Heart left ventricle (tissue), 16 donors: ENCODE results near the gene TACC3. TPM values are rescaled to one million over a fixed set of nuclear protein-coding genes. Genes with fewer than 3 reads are reported as not detected.

Experiments used
- ATAC-seq, 4 donors: fragments of 200-7000 bp; cut with Tn5 transposase; one replicate each; pipeline ENCODE4 v1.9.1; 2020 to 2022; ENCODE audit warnings: moderate library complexity in 4 of 4, mild to moderate bottlenecking in 3 of 4, moderate number of reproducible peaks in 1 of 4
- DNase-seq, 5 donors: peaks; one replicate each; pipeline ENCODE4 v3.0.0-alpha.2; 2020
- H3K27ac ChIP-seq, 12 donors: fragments of 200-600 bp; sonication (generic) in 4 of 12; one replicate each; pipeline versions ENCODE4 v1.5.0 to v1.8.0; 2016 to 2022; ENCODE audit warnings: mild to moderate bottlenecking in 2 of 12
- H3K27me3 ChIP-seq, 9 donors: fragments of 200-600 bp; sonication (generic) in 2 of 9; one replicate each; pipeline versions ENCODE4 v1.5.1 to v1.8.0; 2016 to 2022; ENCODE audit warnings: mild to moderate bottlenecking in 3 of 9
- H3K36me3 ChIP-seq, 9 donors: fragments of 200-600 bp; sonication (generic) in 2 of 9; one replicate each; pipeline versions ENCODE4 v1.5.0 to v1.8.0; 2018 to 2022; ENCODE audit warnings: mild to moderate bottlenecking in 2 of 9
- H3K4me1 ChIP-seq, 12 donors: fragments of 200-600 bp; sonication (generic) in 4 of 12; one replicate each; pipeline versions ENCODE4 v1.5.0 to v1.8.0; 2016 to 2022; ENCODE audit warnings: mild to moderate bottlenecking in 3 of 12
- H3K4me3 ChIP-seq, 12 donors: fragments of 200-600 bp; sonication (generic) in 4 of 12; one replicate each; pipeline versions ENCODE4 v1.5.0 to v1.8.0; 2017 to 2022; ENCODE audit warnings: mild to moderate bottlenecking in 9 of 12, moderate library complexity in 4 of 12
- H3K9me3 ChIP-seq, 12 donors: fragments of 200-600 bp; sonication (generic) in 4 of 12; one replicate each; pipeline versions ENCODE4 v1.5.0 to v1.8.0; 2016 to 2022; ENCODE audit warnings: mild to moderate bottlenecking in 1 of 12
- CTCF ChIP-seq, 12 donors: fragments of 200-600 bp; sonication (generic) in 4 of 12; IDR thresholded peaks; one replicate each; pipeline versions ENCODE4 v1.5.0 to v1.8.0; 2018 to 2022; ENCODE audit warnings: antibody characterized with exemption in 12 of 12, mild to moderate bottlenecking in 5 of 12
- POLR2A ChIP-seq, 2 donors: fragments of 450-650 bp; IDR thresholded peaks; one replicate each; pipeline ENCODE4 v1.6.1; 2017; ENCODE audit warnings: antibody characterized with exemption in 2 of 2, mild to moderate bottlenecking in 2 of 2, moderate library complexity in 2 of 2
- WGBS, 4 donors: extraction: QIAGEN DNeasy Blood & Tissue Kit in 2 of 4; methylation state at CpG; one replicate each; pipeline versions ENCODE4 v1.1.5 to v1.1.7; 2013 to 2018; 5-methylcytosine and 5-hydroxymethylcytosine counted together
- intact Hi-C, 10 donors: fragments of 100-400 bp; cut with DNase I; formaldehyde crosslinking; loops; one replicate each; pipeline versions ENCODE4 v1.11.1 to v1.14.2; 2022
- polyA plus RNA-seq, 2 donors: library from polyadenylated mRNA; stranded (reverse); fragments of 200-250 nt; gene quantifications; one replicate each; pipeline ENCODE4 v1.2.3, GENCODE V29; 2013
- total RNA-seq, 9 donors: library from RNA; depleted of rRNA in 2 of 9; stranded (reverse); fragments of >200 nt in 2 of 9; fragmentation: NEBNext Ultra II Directional in 3 of 9; extraction: Animal tissue kit (Norgen Biotek cat#: 25700) in 3 of 9; gene quantifications; one replicate each; pipeline versions ENCODE4 v1.1.0 to v1.2.4, GENCODE V29; 2016 to 2023
- donor health status: ischemic (EF 13 %, LVEDD 7.1; RV severe dilation, severe dysfunction).
- donor health status: healthy with polysubstance abuse.
- donor health status: DM: no; HTN: yes; CAD: no.
- donor health status: DM: no; HTN: no; CAD: no.
- donor health status: ischemic (EF 25% LVEDD 6.9; RV normal size, moderate dysfunction).
- donor health status: ischemic (EF 25% LVEDD 5.7; RV mildly dilated, moderate dysfunction).
- donor health status: healthy.
- donor health status: DM: yes; HTN: yes; CAD: no.
- donor health status: ischemic (EF 35%, LVEDD 5.7; RV mildly dilated, moderate dysfunction).
- donor health status: nonischemic (EF 11% LVEDD 7.7; RV severe dilation, severe dysfunction).
- donor health status: DM: yes; HTN: yes; CAD: no.
- donor health status: PGD.
- donor health status: ischemic (EF 29% LVEDD 5.4; RV normal size, mild dysfunction).
- donor health status: nonischemic (EF 23%, LVEDD 6.1; RV moderate dilation, normal function).

Gene TACC3
- total and polyA plus RNA-seq, 11 donors: 2.9 to 19.1 (median 6.1) TPM

GRCh38 chr4:1784395-1784788, 63.1 kb downstream of the TACC3 start:
- intact Hi-C loops: no loop called here
- WGBS, 4 donors: 75 to 79% (median 77%) methylated on average over 10 of the region's 10 CpGs
- TF ChIP-seq POLR2A (IDR thresholded peaks at IDR 0.05) (no peak), CTCF (IDR thresholded peaks at IDR 0.05) (no peak)

GRCh38 chr4:1784789-1785591, 63.7 kb downstream of the TACC3 start:
- Histone ChIP-seq H3K4me1 (peaks cover 0 to 17% (median 9%) of the 10 kb centered on the region in 12 donors), H3K27ac (peak overlapping the region in 7 of 12 donors; percentile 24 to 72 (median 38)), H3K27me3 (no peaks in the 10 kb centered on the region), H3K4me3 (no peak overlapping the region), H3K36me3 (no peaks in the 10 kb centered on the region), H3K9me3 (no peaks in the 10 kb centered on the region)
- peak in 4 of 5 donors; percentile 53 to 61 (median 58) for DNase-seq
- ATAC-seq: peak in 3 of 4 donors; percentile 80 to 87 (median 81)
- intact Hi-C loops: no loop called here
- TF ChIP-seq POLR2A (IDR thresholded peaks at IDR 0.05): no peak
- no peak for TF ChIP-seq CTCF (IDR thresholded peaks at IDR 0.05)
- 38 to 51% (median 45%) methylated on average over 11 to 17 of the region's 17 CpGs for WGBS, 4 donors

More at GRCh38 chr4:1784395-1784788, 63.1 kb downstream of the TACC3 start:
- no peaks in the 10 kb centered on the region for H3K27me3 ChIP-seq
- H3K4me1 ChIP-seq: peaks cover 0 to 17% (median 9%) of the 10 kb centered on the region in 12 donors
- H3K36me3 ChIP-seq: no peaks in the 10 kb centered on the region
- no peaks in the 10 kb centered on the region for H3K9me3 ChIP-seq
- DNase-seq (no peak), ATAC-seq (no peak)
- H3K4me3 ChIP-seq: no peak overlapping the region
- peak overlapping the region in 5 of 12 donors; percentile 27 to 72 (median 38) for H3K27ac ChIP-seq

- Histone ChIP-seq H3K4me1 (peaks cover 0 to 17% (median 9%) of the 10 kb centered on the region in 12 donors), H3K27ac (peak overlapping the region in 7 of 12 donors; percentile 24 to 72 (median 38)), H3K36me3 (no peaks in the 10 kb centered on the region), H3K4me3 (no peak overlapping the region), H3K9me3 (no peaks in the 10 kb centered on the region), H3K27me3 (no peaks in the 10 kb centered on the region)
- intact Hi-C loops: no loop called here
- 90 to 100% (median 93%) methylated on average over 2 to 11 of the region's 11 CpGs for WGBS, 4 donors
- ATAC-seq: peak in 1 of 4 donors; percentile 11
- TF ChIP-seq CTCF (IDR thresholded peaks at IDR 0.05) (no peak), POLR2A (IDR thresholded peaks at IDR 0.05) (no peak)
- DNase-seq: no peak
These were observed 64.3 kb downstream of the TACC3 start for GRCh38 chr4:1785592-1785991.

- Histone ChIP-seq H3K9me3 (no peaks in the 10 kb centered on the region), H3K36me3 (no peaks in the 10 kb centered on the region), H3K4me1 (peaks cover 0 to 17% (median 9%) of the 10 kb centered on the region in 12 donors), H3K4me3 (no peak overlapping the region), H3K27me3 (no peaks in the 10 kb centered on the region), H3K27ac (no peak overlapping the region)
- TF ChIP-seq POLR2A (IDR thresholded peaks at IDR 0.05) (no peak), CTCF (IDR thresholded peaks at IDR 0.05) (no peak)
- WGBS, 4 donors: 88 to 92% (median 90%) methylated on average over 14 to 34 of the region's 34 CpGs
- DNase-seq: no peak
- intact Hi-C loops: no loop called here
- no peak for ATAC-seq
These were observed 65.4 kb downstream of the TACC3 start for GRCh38 chr4:1786544-1787362.
